ENCODE results near the gene SUSD2.

SUSD2 gene

DNA sequence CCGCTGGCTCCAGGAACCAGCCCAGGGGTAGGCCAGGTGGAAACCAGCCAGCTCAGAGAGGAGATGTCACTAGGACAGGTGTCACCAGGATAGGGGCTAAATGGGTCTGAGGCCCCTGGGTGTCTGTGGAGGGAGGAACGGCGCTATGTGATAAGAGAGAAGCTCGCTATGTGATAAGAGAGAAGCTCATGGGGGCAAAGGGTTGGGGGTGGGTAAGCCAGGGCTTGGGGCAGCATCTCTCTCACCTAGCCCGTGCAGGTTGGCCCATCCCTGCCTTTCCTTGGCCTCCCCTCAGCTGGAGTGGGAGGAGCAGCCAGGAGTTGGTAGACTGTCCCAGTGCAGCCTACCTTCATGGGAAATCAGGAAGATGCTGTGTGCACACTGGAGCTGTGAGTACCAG is 26.5 kb upstream of the SUSD2 start:
- no peak for DNase-seq

DNA sequence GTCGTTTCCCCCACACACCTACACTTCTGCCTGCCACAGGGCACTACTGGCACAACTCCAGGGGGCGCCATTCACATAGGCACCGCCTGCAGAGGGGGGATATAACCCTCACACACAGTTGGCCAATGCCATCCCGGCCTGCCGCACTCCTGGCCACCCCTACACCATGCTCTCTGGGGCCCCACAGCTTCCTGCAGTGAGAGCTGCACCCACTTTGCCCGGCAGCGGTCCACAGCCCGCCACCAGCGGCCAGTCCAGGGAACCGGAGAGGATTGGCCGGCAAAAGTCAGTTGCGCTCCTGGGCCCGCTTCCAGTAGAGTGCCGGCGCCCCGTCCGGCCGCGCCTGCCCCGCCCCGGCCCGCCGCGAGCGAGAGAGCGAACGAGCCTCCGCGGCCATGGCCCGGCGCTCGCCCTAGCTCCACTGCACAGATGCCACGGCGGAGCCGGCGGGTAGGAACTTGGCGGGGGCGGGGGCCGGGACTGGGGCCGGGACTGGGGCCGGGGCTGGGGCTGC is 25.6 kb upstream of the SUSD2 start:
- no peak for DNase-seq

- peak in 1 of 2 experiments; percentile 17 for DNase-seq
Measured at GRCh38 chr22:24156141-24156912, 25.0 kb upstream of the SUSD2 start.

DNA sequence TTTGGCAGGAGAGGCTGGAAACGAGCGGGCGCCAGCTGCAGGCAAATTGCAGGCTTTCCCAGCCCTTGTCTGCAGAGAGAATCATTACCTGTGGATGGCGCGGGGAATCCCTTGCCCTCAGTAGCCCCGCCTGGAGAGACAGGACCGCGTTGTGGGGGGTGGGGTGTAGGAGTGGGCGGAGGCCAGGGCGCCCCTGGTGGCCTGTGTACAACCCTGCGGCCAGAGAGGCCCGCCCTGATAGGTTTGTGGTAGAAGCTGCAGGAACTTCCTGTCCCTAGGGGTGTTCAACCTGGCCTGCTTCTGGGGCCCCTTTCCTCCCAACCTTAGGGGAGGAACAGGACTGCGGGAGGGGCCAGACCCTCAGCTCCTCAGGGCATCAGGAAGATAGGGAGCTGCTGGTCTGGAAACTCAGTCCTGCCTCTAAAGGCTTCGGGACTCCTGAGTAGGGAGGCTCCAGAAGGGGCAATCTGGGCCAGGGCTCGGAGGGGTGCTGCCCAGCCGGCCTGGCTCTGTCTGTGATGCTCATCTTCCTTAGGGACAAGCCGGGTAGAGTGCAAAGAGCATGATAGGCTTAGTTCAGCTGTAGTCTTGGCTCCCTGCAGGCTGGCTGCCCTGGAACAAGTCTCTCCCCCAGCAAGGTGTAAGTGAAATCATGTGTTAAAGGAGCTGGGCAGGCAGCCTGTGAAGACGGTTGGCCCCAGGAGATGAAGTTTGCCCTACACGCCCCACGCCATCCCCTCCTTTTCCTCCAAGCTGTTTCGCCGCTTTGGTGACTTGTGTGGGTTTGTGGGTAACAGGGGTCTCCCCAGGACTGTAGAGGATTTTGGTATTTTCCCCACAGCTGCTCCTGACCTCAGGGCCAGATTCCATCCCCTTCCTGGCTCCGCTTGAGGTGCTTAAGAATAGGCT is 24.1 kb upstream of the SUSD2 start:
- peak; percentile 56 to 70 for DNase-seq

DNA sequence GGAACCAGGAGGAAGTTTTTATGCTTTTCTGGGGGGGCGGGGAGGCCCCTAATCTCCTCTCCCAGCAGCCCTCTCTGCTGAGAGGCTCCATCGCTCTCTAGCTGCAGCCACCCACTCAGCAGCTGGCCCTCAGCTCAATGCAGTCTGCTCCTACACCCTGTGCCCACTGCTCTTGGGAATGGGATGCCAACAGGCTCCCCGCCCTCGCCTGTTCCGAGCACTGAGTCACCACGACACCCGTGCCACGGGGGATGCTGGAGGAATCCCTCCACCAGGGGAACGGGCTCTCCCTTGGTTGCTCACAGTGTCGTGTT is 23.5 kb upstream of the SUSD2 start:
- DNase-seq, result no peak

- DNase-seq, result no peak
Measured at GRCh38 chr22:24159650-24160049, 21.6 kb upstream of the SUSD2 start.

DNA sequence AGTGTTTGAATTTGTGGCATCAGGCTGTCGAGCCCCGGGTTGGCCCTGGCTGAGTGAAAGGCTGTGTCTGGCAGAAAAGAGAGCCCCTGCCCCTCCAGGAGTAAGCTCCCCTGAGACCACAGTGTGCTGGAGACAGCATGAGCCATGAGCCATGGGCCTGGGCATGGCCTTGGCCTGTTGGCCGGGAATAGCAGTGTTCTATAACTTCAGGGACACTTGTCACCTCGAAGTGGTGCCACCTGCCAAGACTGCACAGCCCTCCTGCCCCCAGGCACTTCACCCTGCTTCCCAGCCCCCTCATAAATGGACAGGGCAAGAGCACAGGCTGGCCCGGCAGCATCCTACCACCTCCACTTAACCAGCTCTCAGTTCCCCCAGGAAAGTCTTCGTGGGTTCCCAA is 20.7 kb upstream of the SUSD2 start:
- DNase-seq, result no peak

GRCh38 chr22:24161485-24161884 is 19.8 kb upstream of the SUSD2 start:
- DNase-seq, result no peak

DNA sequence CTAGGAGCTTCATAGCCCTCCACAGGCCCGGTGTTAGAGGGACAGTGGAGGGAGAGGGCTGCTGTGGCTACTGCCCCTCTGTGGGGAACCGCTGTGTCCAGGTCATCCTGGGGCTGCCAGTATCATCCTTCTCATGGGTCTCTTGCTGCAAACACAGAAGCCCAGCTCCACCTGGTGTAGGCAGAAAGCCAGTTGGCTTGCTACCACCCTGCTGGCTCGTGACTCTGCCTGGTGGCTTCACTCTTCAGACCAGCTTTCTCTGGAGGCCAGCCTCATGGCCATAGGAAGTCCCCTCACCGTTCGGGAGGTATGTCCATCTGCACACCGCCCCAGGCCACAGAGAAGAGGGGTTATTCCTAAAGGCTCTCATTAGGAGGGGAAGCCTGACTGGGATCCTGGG is 19.4 kb upstream of the SUSD2 start:
- peak in 1 of 2 experiments; percentile 10 for DNase-seq

DNA sequence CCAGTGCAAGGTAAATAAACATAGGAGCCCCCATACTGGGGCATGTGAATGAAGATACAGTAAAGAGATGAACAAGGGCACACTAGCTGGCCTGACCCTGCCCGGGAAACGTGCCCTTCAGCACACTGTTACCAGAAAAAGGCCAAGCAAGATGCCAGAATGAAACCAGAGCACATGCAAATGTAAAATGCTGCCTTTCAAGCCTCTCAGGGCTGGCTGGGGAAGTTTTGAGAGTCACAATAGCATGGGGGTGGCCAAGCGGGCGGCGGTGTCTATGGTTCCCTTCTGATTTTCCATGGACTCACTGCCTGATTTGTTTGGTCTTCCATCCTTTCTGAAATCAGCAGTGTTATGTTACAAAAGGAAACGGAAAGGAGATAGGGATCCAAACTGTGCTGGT is 18.9 kb upstream of the SUSD2 start:
- DNase-seq, result no peak

DNA sequence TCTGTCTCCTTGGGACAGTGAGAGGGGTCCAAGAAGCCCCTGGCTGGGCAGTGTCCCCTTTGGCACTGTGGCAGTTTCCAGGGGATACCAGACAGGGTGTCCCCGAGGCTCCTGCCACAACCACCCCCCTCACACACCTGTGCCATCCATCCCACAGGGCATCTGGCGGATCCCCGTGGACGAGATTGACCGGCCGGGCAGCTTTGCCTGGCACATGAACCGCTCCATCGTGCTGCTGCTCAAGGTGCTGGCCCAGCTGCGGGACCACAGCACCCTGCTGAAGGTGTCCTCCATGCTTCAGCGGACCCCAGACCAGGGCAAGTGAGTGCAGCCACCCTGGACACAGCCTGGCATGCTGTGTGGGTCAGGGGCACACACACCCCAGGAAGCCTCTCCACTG is 17.0 kb upstream of the SUSD2 start:
- no peak for DNase-seq

DNA sequence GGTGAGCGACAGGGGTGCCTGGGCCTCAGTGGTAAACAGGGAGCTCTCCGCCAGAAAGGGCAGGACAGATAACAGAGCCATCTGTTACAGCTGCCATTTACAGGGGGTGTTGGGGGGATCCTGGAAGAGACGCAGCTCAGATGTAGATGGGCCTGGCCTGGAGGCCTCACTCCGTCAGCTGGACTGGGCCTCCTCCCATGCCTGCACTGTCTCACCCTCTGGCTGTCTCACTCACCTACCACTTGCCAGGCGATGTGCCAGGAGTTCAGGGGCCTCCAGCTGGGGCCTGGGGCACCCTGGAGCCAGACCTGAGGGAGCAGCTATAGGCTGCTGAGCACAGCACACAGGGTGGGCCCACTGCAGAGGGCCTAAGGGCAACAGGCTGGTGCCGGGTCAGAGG is 16.3 kb upstream of the SUSD2 start:
- DNase-seq, result no peak

GRCh38 chr22:24165673-24166072 is 15.6 kb upstream of the SUSD2 start:
- no peak for DNase-seq

- DNase-seq, result no peak
Measured at GRCh38 chr22:24166811-24167210, 14.5 kb upstream of the SUSD2 start.

- DNase-seq, result no peak
Measured at GRCh38 chr22:24169439-24170058, 11.7 kb upstream of the SUSD2 start.

GRCh38 chr22:24170188-24170587 is 11.1 kb upstream of the SUSD2 start:
- no peak for DNase-seq

DNA sequence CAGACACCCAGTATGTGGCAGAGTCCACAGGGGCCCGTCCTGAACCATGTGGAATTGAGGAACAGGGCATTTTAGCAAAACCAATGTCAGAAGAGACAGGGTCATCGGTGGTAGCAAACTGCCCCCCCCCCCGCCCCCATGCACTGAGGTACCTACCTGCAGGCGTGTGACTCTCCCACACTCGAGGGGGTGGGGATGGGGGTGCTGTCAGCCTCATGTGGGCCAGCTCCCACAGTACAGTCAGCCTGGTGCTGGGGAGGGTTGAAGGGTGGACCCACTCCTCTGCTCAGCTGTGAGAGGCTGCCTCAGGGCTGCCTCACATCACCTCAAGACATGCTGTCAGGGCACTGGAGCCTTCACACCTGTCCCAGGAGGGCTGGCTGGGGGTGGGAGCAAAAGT is 10.7 kb upstream of the SUSD2 start:
- DNase-seq, result no peak

- DNase-seq, result no peak
Measured at GRCh38 chr22:24171822-24172221, 9.5 kb upstream of the SUSD2 start.

DNA sequence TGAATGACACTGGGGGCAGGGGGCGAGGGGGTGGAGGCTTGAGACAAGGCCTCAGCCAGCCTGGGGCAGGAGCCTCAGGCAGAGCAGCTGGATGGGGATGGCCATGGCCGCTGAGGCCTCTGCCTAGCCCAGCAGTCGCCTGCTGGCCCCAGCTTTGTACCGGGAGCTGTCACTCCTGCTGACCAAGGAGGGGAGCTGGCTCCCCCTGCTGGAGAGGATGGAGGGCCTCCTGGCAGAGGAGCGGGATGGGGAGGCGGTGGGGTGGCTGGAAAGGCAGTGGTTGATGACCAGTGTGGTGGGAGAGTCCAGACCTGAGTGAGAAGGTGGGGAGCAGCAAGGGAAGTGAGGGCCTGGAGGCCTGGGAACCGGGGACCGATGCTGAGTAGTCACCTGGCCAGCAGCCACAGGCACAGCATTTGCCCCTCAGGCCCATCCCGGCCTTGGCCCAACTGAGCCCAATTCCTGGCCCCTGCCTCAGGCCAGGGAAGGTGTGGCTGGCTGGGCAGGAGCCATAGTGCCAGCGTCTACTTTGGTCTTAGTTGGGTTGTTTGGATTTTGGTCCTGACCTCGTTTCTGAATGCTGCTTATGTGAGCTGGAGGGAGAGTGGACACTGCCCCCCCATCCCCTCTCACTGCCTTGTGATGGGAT is 6.0 kb upstream of the SUSD2 start:
- peak in 1 of 2 experiments; percentile 19 for DNase-seq

DNA sequence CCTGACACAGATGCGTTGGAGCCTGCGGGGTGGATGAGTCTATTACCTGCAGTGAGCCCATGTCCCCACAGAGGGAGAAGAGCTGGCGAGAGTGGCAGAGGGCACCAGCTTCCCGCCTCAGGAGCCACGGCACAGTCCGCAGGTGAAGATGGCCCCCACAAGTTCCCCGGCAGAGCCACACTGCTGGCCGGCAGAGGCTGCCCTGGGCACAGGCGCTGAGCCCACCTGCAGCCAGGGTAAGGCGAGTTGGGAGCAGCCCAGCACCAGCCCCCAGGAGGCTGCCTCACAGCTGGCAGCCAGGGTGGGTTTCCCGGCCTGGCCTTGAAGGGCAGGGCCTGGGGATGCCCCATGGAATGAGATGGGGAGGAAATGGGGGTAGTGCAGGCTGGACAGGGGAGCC is 5.2 kb upstream of the SUSD2 start:
- DNase-seq, result no peak

DNA sequence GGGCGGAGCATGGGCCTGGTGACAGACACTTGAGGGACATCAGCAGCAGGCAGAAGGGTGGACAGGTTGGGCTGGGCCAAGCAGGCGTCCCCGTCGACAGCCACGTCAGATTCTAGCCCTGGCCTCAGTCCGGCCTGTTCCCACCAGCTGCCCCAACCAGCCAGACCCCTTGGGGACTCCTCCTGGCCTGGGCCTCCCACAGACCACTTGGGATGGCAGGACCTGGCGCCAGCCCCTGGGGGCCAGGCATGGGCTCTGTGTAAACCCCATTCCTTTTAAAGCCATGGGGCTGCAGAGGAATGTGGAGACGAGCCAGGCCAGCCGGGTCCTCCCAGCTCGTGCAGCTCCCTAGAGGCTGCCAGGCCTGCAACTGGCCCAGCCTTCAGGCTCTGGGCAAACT is 4.7 kb upstream of the SUSD2 start:
- DNase-seq, result no peak

GRCh38 chr22:24177045-24177444 is 4.2 kb upstream of the SUSD2 start:
- no peak for DNase-seq

DNA sequence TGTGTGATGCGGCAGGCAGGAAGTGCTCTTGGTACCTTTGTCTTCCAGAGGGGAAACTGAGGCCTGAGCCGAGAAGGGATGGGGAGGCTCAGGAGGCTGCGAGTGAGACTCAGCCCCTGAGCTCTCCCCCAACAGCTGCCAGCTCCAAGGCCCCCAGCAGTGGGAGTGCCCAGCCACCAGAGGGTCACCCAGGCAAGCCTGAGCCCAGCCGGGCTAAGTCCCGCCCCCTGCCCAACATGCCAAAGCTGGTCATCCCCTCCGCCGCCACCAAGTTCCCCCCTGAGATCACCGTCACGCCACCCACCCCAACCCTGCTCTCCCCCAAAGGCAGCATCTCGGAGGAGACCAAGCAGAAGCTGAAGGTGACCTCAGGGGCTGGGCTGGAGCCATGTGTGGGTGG is 3.8 kb upstream of the SUSD2 start:
- no peak for DNase-seq

All from NCI-H2081 (cell line).